ENCODE measurements around the gene NBEAL2.
"Not testable (repeated sequence)": the region's sequence is repeated elsewhere in the genome, so short reads cannot be mapped to it uniquely, and the experiment has no call there.

- not testable (repeated sequence) for TF ChIP-seq POLR2AphosphoS5, POLR2A (IDR thresholded peaks at IDR 0.05; ENCODE audit: low read depth, low read length)
These were observed 57.8 kb downstream of the NBEAL2 start for GRCh38 chr3:47037302-47037701.

Measured in GM12892 (cell line).